GM18498 (cell line): ENCODE data around the gene CNPY3.
"Not testable (repeated sequence)": the region's sequence is repeated elsewhere in the genome, so short reads cannot be mapped to it uniquely, and the experiment has no call there.

Experiments
- ATAC-seq: cut with Tn5 transposase; IDR thresholded peaks from one replicate; pipeline ENCODE4 v1.9.1; 2021; ENCODE audit warnings: mild to moderate bottlenecking, moderate library complexity; ENCODE audit not compliant: unreplicated experiment

Gene CNPY3

DNA sequence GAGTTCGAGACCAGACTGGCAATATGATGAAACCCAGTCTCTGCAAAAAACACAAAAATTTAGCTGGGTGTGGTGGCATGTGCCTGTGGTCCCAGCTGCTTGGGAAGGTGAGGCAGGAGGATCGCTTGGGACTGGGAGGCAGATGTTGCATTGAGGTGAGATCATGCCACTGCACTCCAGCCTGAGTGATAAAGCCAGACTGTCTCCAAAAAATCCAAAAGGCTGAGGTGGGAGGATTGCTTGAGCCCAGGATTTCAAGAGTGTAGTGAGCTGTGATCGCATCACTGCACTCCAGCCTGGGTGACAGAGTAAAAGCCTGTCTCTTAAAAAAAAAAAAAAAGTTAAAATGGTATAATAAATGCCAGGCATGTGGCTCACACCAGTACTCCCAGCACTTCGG, 14.7 kb upstream of the CNPY3 start:
- ATAC-seq, result no peak

DNA sequence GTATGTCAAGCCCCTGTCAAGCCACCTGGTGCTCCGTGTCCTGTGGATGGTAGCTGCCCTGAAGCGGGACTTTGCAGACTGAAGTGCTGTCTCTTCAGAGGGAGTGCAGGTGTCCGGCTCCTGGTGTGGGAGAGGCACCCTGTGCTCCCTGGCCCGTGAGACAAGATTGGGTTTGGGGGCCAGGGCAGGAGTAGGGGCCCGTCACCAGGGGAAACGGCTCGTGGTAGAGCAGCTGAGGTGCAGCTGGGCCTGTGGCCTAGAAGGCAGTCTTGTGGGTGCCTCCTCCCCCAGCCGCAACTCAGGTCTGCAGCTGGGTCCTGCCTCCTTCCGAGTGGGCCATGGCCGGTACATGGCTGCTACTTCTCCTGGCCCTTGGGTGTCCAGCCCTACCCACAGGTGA, 13.5 kb upstream of the CNPY3 start, which contains the start of gene PTCRA:
TSS of gene PTCRA (plus strand) at position 322 of the 400 bp plus-strand sequence. CDS start at position 339, 17 bp downstream.
- ATAC-seq, result no peak

DNA sequence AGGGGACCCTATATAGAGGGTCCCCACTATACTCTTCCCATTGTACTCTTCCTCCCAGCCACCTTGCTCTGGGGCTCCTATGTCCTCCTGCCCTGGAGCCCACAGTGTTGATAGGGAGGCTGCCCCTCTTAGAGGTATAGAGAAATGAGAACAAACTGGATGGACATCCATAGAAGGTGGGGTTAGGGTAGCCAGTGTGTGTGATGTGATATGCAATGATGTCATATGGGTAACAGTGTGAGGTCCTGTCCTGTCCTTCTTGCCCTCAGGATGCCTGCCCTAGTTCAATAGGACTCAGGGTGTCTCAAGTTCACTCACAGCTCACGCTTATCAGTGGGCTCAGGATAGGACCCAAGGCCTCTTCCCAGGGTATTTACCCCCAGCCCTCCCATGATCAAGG, 13.0 kb upstream of the CNPY3 start:
- no peak for ATAC-seq

DNA sequence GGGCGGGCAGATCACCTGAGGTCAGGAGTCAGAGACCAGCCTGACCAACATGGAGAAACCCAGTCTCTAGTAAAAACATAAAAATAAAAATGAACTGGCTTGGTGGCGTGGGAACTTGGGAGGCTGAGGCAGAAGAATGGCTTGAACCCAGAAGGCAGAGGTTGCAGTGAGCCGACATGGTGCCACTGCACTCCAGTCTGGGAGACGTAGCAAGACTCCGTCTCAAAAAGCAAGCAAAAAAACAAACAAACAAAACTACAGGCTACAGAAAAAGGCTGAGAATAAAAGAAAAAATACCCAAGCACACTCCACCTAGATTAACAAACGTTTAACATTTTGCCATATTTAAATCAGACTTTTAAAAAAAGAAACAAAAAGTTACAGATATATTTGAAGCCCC, 7.5 kb upstream of the CNPY3 start:
- ATAC-seq, result no peak

DNA sequence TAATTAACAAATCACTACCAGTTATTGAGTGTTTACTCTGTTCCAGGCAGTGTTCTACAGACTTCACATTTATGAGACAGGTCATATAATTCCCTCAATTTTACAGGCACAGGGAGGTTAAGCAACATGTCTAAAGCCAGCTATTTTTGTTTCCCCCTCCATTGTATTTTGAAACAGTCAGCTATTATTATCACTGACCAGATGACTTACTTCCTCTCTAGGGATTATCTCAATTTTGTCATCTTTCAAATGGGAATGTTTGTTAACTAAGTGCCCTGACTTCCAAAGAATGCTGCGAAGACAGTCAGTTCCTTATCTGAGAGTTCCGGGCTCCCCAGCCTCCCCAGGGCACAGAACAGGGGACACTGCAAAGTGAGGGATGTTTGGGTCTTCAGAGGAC, 5.6 kb upstream of the CNPY3 start:
- ATAC-seq, result no peak

DNA sequence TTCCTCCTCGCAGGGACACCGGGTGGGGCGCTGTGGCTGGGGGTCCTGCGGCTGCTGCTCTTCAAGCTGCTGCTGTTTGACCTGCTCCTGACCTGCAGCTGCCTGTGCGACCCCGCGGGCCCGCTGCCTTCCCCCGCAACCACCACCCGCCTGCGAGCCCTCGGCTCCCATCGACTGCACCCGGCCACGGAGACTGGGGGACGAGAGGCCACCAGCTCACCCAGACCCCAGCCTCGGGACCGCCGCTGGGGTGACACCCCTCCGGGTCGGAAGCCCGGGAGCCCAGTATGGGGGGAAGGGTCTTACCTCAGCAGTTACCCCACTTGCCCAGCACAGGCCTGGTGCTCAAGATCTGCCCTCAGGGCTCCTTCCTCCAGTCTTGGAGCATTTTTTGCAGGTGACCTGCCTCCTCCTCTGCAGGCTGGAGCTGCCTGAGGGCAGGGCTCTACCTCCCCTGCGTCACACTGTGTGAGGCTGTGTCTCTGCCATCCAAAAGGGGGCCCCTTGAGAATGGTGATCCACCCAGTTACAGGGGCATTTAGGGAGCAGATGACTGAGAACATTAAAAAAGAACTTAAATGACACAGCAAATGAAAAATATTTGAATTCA, 3.9 kb upstream of the CNPY3 start:
- no peak for ATAC-seq

DNA sequence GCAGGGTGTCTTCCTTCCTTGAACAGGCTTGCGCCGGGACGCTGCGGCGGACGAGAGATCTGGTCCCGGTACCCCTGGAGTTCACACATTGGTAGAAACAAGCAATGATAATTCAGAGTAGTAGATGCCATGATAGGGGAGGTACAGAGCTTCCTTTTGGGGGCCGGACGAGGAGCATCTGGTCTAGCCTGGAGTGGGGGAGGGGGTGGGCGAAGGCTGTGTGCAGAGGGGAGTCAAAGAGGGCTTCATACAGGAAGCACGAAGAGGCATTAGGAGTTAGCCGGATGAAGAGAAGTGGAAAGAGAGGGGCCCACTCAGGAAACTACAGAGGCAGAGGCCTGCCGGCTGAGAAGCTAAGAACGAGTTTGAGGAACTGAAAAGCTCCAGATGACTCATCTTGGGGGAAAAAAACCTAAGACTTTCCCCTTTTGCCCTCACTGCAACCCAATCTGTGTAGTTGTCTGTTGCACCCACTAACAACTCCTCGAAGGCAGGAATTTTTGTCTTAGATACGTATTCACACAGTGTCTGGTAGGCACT, 611 bp downstream of the CNPY3 start:
- peak; percentile 52 for ATAC-seq

DNA sequence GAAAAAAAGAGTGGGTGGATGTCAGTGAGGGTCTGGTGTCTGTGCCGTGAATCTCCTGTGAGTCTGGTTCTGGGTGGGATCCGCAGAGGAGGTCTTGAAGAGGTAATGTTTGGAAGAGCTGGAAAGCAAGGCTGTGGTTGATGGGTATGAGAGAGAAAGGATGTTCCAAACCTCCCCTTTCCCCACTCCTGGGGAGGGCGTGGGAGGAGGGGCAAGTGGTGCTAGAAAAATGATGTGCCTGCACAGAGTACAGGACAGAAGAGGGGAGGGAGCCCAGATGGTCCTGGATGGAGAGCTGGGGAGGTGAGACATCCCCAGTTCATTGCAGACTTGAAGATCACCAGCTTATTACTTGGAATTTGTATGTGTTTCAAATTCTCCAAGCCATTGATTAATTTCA, 3.1 kb downstream of the CNPY3 start:
- ATAC-seq, result no peak

DNA sequence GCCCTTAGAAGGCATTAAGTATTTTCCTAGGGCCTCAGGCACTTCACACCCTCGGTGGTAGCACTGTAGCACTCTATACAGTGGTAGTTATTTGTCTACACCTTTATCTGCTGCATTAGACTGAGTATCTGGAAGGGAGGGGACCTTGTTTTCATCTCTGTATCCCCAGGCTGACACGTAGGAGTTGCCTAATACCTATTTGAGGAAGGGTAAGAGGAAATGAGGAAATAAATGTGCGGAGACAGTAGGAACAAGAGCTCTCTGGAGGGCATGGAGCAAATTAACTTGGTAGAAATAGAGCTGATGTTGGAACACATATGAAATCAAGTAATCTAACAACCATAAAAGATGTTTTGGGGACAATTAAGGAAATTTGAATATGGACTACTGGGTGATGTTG, 3.9 kb downstream of the CNPY3 start:
- ATAC-seq, result no peak

DNA sequence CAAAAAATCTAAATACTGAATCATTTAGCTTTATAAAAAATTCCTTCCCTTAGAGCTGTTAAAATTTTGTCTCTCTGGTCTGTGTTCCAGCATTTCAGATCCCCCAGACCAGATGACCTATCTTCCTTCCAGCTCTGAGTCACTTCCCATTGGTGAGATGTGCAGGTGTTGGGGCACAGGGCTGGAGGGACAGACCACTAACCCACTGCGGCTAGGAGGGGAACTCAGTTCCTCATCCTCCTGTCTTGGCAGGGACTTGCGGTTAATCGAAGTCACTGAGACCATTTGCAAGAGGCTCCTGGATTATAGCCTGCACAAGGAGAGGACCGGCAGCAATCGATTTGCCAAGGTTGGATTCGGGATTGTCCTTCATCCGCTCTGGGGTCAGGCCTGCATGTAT, 6.0 kb downstream of the CNPY3 start:
- ATAC-seq, result no peak

DNA sequence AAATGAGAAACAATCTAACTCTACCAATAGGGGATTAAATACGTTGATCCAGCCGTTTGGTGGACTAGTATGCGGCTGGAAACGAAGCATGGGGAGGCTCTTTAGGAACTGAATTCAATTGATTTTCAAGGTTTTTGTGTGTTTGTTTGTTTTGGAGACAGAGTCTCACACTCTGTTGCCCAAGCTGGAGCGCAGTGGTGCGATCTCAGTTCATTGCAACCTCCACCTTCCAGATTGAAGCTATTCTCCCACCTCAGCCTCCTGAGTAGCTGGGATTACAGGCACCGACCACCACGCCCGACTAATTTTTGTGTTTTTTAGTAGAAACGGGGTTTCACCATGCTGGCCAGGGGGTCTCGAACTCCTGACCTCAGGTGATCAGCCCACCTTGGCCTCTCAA, 7.1 kb downstream of the CNPY3 start:
- ATAC-seq, result no peak

DNA sequence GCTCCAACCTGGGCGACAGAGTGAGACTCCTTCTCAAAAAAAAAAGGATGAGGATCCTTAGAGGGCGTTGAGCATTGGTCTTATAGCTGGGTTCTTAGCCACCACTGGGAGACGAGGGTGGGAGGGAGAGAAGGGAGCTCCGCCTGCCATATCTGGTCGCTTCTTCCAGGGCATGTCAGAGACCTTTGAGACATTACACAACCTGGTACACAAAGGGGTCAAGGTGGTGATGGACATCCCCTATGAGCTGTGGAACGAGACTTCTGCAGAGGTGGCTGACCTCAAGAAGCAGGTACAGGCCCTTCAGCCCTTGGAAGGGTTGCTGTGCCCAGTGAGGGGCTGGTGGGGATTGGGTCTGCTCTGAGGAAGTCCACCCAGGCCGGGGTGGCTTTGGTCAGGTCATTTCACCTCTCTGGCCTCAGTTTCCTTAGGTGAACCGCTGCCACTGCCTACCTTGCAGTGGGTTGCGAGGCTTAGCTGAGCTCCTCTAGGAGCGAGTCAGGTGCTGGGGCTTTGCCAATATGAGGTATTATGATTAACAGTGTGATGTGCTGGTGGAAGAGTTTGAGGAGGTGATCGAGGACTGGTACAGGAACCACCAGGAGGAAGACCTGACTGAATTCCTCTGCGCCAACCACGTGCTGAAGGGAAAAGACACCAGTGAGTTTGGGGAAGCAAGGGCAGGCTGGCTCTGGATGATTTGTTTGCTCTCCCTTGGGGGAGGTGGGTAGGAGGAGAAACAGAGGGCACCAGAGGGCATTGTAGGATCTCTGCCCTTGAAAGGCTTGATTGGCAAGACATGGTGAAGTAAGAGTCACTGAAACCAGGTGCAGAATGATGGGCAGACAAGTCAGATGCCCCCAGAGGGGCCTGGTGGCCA, 8.5 kb downstream of the CNPY3 start:
- no peak for ATAC-seq

DNA sequence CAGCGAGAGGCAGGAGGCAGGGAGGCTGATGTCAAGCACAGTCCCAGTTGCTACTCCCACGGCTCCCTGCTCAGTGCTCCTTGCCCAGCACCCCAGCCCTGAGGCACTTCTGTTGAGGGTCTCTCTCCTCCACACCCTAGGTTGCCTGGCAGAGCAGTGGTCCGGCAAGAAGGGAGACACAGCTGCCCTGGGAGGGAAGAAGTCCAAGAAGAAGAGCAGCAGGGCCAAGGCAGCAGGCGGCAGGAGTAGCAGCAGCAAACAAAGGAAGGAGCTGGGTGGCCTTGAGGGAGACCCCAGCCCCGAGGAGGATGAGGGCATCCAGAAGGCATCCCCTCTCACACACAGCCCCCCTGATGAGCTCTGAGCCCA, 9.1 kb downstream of the CNPY3 start:
- no peak for ATAC-seq

DNA sequence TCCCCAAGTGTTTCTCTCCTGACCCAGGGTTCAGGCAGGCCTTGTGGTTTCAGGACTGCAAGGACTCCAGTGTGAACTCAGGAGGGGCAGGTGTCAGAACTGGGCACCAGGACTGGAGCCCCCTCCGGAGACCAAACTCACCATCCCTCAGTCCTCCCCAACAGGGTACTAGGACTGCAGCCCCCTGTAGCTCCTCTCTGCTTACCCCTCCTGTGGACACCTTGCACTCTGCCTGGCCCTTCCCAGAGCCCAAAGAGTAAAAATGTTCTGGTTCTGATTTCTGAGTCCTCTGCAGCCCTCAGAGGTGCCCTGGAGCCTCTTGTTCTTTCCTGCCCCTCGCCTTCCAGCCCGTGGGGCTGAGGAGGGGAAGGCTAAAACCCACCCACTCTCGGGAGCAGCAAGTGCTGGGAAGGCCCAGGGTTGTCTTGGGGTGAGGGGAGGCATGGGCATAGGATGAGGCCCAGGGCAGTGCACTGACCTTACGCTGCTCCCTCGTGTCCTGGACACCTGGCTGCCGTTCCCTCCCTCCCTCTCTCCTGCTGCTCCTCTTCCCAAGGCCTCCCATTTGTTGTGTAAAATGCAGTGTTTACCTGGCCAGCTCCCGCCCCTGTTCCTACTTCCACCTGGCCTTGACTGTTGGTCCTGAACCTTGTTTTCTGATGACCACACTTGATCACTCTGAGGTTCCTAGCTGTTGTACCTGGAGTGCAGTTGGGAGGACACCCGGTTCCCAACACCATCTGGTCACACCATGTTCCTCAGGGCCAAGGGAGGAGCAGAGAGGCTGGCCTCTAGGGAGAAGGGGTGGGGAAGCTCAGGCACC, 9.9 kb downstream of the CNPY3 start:
- no peak for ATAC-seq

DNA sequence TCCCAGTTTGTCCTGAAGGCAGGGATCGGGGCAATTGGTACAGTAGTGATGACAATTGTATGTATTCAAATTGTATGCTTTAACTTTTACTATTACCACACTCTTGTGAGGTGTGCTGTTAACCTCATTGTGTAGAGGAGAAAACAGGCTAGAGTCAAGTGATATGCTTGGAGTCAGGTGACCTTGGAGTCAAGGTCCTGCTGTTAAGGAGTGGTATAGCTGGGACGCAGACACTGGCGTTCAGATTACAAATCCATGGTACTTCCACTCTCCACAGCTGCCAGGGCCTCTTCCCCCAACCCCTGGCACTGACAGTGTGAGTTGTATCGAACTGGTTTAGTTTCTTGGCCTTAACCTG, 10.5 kb downstream of the CNPY3 start:
- no peak for ATAC-seq

DNA sequence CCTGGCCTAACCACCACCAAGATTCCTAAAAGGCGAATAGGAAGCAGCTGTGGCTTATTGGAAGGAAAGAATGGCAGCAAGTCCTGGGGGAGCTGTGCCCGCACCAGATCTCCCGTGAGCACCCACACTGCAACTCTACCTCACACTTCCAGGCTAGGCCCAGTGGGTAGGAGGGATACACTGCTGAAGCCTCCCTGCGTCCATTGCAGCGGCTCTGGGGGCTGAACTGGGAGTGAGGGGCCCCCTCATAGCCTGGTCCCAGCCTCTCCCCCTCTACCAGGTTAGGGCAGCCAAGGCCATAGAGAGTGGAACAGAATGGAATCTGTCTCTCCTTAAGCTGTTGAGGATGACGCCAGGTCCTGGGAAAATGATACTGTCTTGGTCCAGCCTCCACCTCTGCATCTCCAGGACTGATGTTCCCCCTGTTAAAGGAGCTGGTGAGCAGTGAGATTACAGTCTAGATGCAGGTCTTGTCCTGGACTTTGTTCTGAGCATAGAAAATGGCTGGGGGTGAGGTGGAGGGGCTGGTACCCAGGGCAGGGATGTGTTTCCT, 11.3 kb downstream of the CNPY3 start:
- no peak for ATAC-seq

DNA sequence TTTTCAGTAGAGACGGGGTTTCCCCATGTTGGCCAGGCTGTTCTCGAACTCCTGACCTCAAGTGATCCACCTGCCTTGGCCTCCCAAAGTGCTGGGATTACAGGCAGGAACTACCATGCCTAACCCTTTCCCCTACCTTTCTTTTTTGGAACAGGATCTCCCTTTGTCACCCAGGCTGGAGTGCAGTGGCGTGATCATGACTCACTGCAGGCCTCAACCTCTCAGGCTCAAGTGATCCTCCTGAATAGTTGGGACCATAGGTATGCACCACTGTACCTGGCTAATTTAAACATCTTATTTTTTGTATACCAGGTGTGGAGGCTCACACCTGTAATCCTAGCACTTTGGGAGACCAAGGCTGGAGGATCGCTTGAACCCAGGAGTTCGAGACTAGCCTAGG, 12.1 kb downstream of the CNPY3 start:
- ATAC-seq, result not testable (repeated sequence)

DNA sequence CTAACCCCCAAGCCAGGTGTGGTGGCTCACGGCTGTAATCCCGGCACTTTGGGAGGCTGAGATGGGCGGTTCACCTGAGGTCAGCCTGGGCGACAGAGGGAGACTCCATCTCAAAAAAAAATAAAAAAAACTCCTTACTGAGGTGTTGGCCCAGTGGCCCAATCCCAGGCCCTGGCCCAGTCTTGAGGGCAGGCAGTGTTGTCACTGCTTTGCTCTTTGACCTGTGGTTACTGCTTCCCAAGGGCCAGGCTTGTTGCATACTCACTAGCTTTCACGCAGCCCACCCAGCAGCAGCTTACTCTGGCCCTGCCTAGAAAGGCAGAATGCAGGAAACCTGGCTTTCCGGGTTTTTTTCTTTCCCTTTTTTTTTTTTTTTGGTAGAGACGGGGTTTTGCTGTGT, 13.2 kb downstream of the CNPY3 start:
- ATAC-seq, result no peak

DNA sequence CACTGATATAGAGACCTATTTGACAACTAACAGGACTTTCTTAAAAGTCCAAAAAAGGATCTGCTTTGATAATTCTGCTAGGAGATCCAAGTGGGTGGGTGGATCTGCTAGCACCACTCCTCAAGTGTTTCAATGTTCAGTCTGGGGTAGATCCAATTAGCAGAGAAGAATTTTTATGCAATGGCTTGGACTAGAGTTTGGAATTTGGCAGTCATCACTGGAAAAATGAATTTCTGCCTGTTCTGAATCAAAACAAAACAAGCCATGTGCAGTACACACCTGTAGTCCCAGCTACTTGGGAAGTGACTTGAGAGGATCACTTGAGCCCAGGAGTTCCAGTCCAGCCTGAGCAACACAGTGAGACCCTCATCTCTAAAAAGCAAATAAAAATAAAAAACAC, 18.7 kb downstream of the CNPY3 start:
- ATAC-seq, result no peak

DNA sequence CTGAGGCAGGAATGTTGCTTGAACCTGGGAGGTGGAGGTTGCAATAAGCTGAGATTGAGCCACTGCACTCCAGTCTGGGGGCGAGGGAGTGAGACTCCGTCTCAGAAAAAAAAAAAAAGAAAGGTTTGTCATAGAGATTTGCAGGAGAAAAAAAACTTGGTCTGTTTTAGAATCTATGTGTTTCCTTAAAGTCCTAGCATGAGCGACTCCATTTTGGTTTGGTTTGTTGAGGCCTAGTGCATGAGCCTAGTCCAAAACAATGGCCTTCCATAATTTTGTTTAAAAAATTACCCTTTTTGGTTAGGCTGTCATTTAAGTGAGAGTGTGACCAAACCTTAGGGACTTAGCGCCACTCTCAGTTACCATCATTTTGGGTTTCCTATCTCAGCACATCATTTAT, 23.1 kb downstream of the CNPY3 start:
- ATAC-seq, result no peak

DNA sequence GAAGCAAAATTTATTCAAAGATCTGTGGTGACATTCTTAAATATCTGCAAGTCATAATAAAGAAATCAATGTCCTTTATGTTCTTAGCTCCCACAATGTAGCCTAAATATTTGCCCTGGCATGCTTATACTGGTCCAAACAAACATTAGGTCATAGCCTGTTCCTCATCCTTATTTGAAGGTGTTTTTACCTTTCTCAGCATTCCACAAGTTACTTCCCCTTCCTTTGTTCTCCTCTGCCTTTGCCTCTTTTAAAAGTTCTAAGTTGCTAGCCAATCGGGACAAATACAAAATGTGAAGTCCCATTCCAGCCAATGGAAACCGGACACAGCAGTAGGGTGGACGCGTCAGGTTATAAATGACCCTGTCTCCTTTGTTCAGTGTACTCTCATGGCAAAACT, 25.1 kb downstream of the CNPY3 start:
- ATAC-seq, result not testable (repeated sequence)
